Panc1 (cell line): ENCODE results near the gene LIX1L. TPM values are rescaled to one million over a fixed set of nuclear protein-coding genes. Genes with fewer than 3 reads are reported as not detected.

Source experiments
- ATAC-seq: fragments of 200-7000 bp; cut with Tn5 transposase; 2 replicates; pipeline ENCODE4 v1.9.1; 2020; ENCODE audit warnings: mild to moderate bottlenecking, moderate library complexity
- BruUV-seq: library from RNA; stranded (reverse); fragments of 400-500 nt; replicated peaks from 2 replicates; lab custom pipeline; 2021; lab: Mats Ljungman, UMichigan
- CTCF ChIA-PET: fragments of 300-600 bp; sonication (Branson Sonifier 250); formaldehyde crosslinking; loops from one replicate; lab custom pipeline; 2022; ENCODE audit warnings: antibody characterized with exemption; lab: Charles Lee
- POLR2A ChIA-PET: fragments of 300-600 bp; sonication (Branson Sonifier 250); formaldehyde crosslinking; loops from one replicate; lab custom pipeline; 2022; ENCODE audit warnings: antibody characterized with exemption; lab: Charles Lee
- DNase-seq: peaks from one replicate; pipeline ENCODE4 v3.0.0-alpha.2; 2010; ENCODE audit warnings: low read depth, low spot score
- H3K27ac ChIP-seq: 2 replicates; pipeline ENCODE4 v1.5.1; 2011; ENCODE audit warnings: mild to moderate bottlenecking, low read length, inconsistent platforms
- H3K27me3 ChIP-seq: fragments of 200-500 bp; sonication (Bioruptor generic); 2 replicates; pipeline ENCODE4 v1.6.0; 2014; ENCODE audit warnings: low read length, inconsistent platforms; ENCODE audit not compliant: control insufficient read depth, insufficient read depth
- H3K36me3 ChIP-seq: fragments of 200-500 bp; sonication (Bioruptor generic); 2 replicates; pipeline ENCODE4 v1.5.1; 2014; ENCODE audit warnings: inconsistent platforms, mild to moderate bottlenecking, low read length, moderate library complexity; ENCODE audit not compliant: control insufficient read depth, insufficient read depth
- H3K4me1 ChIP-seq: 2 replicates; pipeline ENCODE4 v1.5.1; 2011; ENCODE audit warnings: inconsistent platforms, mild to moderate bottlenecking, low read length, moderate library complexity; ENCODE audit not compliant: control insufficient read depth, insufficient read depth
- H3K4me3 ChIP-seq, 2 experiments: 2 replicates each; pipeline ENCODE4 v1.5.1; 2011 to 2012; ENCODE audit warnings: low read depth in 2 of 2, low read length in 2 of 2, mild to moderate bottlenecking in 2 of 2, inconsistent platforms in 1 of 2, moderate library complexity in 1 of 2
- H3K9me3 ChIP-seq: fragments of 200-500 bp; sonication (Bioruptor generic); 2 replicates; pipeline ENCODE4 v1.5.1; 2014; ENCODE audit warnings: low read depth, mild to moderate bottlenecking, inconsistent platforms, low read length, moderate library complexity; ENCODE audit not compliant: control insufficient read depth, insufficient read depth
- CTCF ChIP-seq: fragments of 450-650 bp; IDR thresholded peaks from 2 replicates; pipeline ENCODE4 v1.5.1; 2017; ENCODE audit warnings: mild to moderate bottlenecking
- POLR2AphosphoS5 ChIP-seq: IDR thresholded peaks from 2 replicates; pipeline ENCODE4 v1.6.1; 2012; ENCODE audit warnings: mild to moderate bottlenecking, low read depth, low read length, moderate library complexity
- SIN3A ChIP-seq: IDR thresholded peaks from 2 replicates; pipeline ENCODE4 v1.6.1; 2012; ENCODE audit warnings: low read depth, mild to moderate bottlenecking, low read length, moderate library complexity, borderline replicate concordance; ENCODE audit not compliant: insufficient read depth
- TCF7L2 ChIP-seq: IDR thresholded peaks from 2 replicates; pipeline ENCODE4 v1.6.1; 2011; ENCODE audit warnings: mild to moderate bottlenecking, low read depth, low read length, inconsistent platforms
- in situ Hi-C: cut with HindIII; loops from 2 replicates; pipeline ENCODE4 v1.10.0; 2016; ENCODE audit warnings: low sequenced_read_pairs, low pct_unique_long_range_greater_than_20kb
- intact Hi-C: fragments of 100-400 bp; cut with micrococcal nuclease; formaldehyde crosslinking; loops from one replicate; pipeline ENCODE4 v1.10.0; 2022; ENCODE audit not compliant: unreplicated experiment
- total RNA-seq: library from RNA; stranded (reverse); gene quantifications from one replicate; pipeline ENCODE4 v1.2.1, GENCODE V29; 2021; ENCODE audit not compliant: unreplicated experiment
- TF ChIP-seq, protein P1 (sequence below), 2 experiments: IDR thresholded peaks; 2 replicates each; pipeline ENCODE4 v1.6.1; 2011 to 2012; ENCODE audit warnings: low read depth in 2 of 2, control low read depth in 1 of 2, low read length in 1 of 2, mild to moderate bottlenecking in 1 of 2, moderate library complexity in 1 of 2; ENCODE audit not compliant: insufficient read depth in 1 of 2

Gene LIX1L
- total RNA-seq, 1 experiment from 2014 or later: 23.3 TPM

DNA sequence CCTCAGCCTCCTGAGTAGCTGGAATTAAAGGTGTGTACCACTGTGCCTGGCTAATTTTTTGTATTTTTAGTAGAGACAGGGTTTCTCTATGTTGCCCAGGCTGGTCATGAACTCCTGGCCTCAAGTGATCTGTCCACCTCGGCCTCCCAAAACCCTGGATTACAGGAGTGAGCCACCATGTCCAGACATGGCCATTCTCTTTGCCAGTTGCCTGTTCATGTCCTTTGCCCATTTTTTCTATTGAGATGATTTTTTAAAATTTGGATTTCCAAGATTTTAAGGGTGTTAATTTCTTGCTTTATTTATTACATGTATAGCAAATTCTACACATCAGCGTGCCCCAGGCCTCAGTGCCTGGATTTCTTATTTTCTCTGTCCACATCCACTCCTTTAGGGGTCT lies 9.5 kb upstream of the LIX1L start:
- Histone ChIP-seq H3K4me3 (no peak overlapping the region), H3K27me3 (no peaks in the 10 kb centered on the region), H3K9me3 (peaks cover 3% of the 10 kb centered on the region; the same call in 1 of the 2 replicates), H3K27ac (no peak overlapping the region), H3K36me3 (no peaks in the 10 kb centered on the region), H3K4me1 (peaks cover 15% of the 10 kb centered on the region)
- TF ChIP-seq CTCF (no peak), SIN3A (no peak), POLR2AphosphoS5 (no peak), TCF7L2 (no peak)
- TF ChIP-seq, protein P1, sequence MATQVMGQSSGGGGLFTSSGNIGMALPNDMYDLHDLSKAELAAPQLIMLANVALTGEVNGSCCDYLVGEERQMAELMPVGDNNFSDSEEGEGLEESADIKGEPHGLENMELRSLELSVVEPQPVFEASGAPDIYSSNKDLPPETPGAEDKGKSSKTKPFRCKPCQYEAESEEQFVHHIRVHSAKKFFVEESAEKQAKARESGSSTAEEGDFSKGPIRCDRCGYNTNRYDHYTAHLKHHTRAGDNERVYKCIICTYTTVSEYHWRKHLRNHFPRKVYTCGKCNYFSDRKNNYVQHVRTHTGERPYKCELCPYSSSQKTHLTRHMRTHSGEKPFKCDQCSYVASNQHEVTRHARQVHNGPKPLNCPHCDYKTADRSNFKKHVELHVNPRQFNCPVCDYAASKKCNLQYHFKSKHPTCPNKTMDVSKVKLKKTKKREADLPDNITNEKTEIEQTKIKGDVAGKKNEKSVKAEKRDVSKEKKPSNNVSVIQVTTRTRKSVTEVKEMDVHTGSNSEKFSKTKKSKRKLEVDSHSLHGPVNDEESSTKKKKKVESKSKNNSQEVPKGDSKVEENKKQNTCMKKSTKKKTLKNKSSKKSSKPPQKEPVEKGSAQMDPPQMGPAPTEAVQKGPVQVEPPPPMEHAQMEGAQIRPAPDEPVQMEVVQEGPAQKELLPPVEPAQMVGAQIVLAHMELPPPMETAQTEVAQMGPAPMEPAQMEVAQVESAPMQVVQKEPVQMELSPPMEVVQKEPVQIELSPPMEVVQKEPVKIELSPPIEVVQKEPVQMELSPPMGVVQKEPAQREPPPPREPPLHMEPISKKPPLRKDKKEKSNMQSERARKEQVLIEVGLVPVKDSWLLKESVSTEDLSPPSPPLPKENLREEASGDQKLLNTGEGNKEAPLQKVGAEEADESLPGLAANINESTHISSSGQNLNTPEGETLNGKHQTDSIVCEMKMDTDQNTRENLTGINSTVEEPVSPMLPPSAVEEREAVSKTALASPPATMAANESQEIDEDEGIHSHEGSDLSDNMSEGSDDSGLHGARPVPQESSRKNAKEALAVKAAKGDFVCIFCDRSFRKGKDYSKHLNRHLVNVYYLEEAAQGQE (IDR thresholded peaks at IDR 0.05; ENCODE audit: insufficient read depth in 1 of 2, low read depth in 2 of 2, low read length in 1 of 2): no peak
- CTCF ChIA-PET: interaction anchor here (1.0 kb wide), 1 partner anchor 9 kb away, joined by 3 read pairs; the partner anchor contains the start of gene LIX1L
- POLR2A ChIA-PET: no interaction called here
- BruUV-seq: no TSS peak
- in situ Hi-C loops: no loop called here
- intact Hi-C loops: no loop called here
- ATAC-seq: no peak
- DNase-seq: no peak

DNA sequence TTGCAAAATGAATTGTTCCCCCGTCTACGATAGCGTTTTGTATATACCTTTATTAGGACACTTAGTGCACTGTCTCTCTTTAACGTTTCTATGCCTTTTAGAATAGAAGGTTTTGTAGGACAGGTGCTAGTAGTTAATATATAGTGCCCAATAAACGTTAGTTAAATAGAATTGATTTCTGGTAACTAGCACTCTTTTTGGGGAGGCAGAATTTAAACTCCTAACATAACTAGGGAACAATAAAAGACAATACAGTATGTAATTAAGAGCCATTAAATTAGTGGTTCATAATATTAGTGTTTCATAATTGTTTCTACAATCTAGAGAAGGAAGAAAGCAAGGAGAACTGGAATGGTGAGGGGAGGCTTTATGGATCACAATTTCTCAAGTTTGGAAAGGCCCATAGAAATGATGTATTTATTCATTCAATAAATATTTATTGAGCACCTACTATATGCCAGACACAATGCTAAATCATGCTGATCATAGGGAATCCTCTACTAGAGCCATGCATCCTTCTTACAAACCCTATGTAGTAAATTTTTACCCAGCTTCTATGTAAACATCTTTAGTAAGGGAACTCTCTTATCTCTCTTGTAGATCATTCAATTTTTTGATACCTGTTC lies 7.4 kb upstream of the LIX1L start:
- Histone ChIP-seq H3K9me3 (peaks cover 3% of the 10 kb centered on the region; the same call in 1 of the 2 replicates), H3K4me1 (peaks cover 18% of the 10 kb centered on the region), H3K27ac (peak overlapping the region; percentile 93), H3K4me3 (peak overlapping the region; percentile 52 to 92), H3K27me3 (no peaks in the 10 kb centered on the region), H3K36me3 (no peaks in the 10 kb centered on the region)
- TF ChIP-seq SIN3A (no peak), POLR2AphosphoS5 (no peak)
- no peak for ATAC-seq
- intact Hi-C loops (no loop called here), in situ Hi-C loops (no loop called here)
- DNase-seq: no peak
- no TSS peak for BruUV-seq
- POLR2A ChIA-PET: interaction anchor here (0.6 to 2.0 kb wide), 2 partner anchors 38 to 53 kb away, joined by 10 to 12 read pairs; partner anchors contain the start of gene RBM8A
- CTCF ChIA-PET: interaction anchor here (1.4 to 1.7 kb wide), 2 partner anchors 67 to 74 kb away, joined by 4 to 5 read pairs; no protein-coding TSS in a partner anchor
